BE2C (cell line): ENCODE measurements around the gene TCF3.

ENCODE experiments used
- DNase-seq: peaks from one replicate; pipeline ENCODE4 v3.0.0-alpha.2; 2020
- H3K27me3 ChIP-seq: fragments of 250-450 bp; sonication (Bioruptor Pico); 2 replicates; pipeline ENCODE4 v1.5.1; 2020; ENCODE audit warnings: mild to moderate bottlenecking
- H3K36me3 ChIP-seq: fragments of 250-450 bp; sonication (Bioruptor Pico); 2 replicates; pipeline ENCODE4 v1.5.1; 2020; ENCODE audit warnings: mild to moderate bottlenecking
- H3K4me1 ChIP-seq: fragments of 250-450 bp; sonication (Bioruptor Pico); 2 replicates; pipeline ENCODE4 v1.5.1; 2020
- H3K4me3 ChIP-seq: 2 replicates; pipeline ENCODE4 v1.5.1; 2011; ENCODE audit warnings: low read depth, low read length
- H3K9me3 ChIP-seq: fragments of 250-450 bp; sonication (Bioruptor Pico); 2 replicates; pipeline ENCODE4 v1.5.1; 2020
- CTCF ChIP-seq: IDR thresholded peaks from 2 replicates; pipeline ENCODE4 v1.5.1; 2012; ENCODE audit warnings: mild to moderate bottlenecking, low read depth, low read length

TCF3 gene

GRCh38 chr19:1658150-1659083, 6.0 kb upstream of the TCF3 start:
- no peak for TF ChIP-seq CTCF
- no peak overlapping the region for H3K4me3 ChIP-seq
- no peaks in the 10 kb centered on the region for H3K9me3 ChIP-seq
- H3K4me1 ChIP-seq = no peaks in the 10 kb centered on the region
- H3K36me3 ChIP-seq = no peaks in the 10 kb centered on the region
- no peak for DNase-seq
- no peaks in the 10 kb centered on the region for H3K27me3 ChIP-seq

- no peaks in the 10 kb centered on the region for H3K36me3 ChIP-seq
- no peak overlapping the region for H3K4me3 ChIP-seq
- H3K27me3 ChIP-seq = no peaks in the 10 kb centered on the region
- H3K4me1 ChIP-seq = no peaks in the 10 kb centered on the region
- TF ChIP-seq CTCF = no peak
- no peaks in the 10 kb centered on the region for H3K9me3 ChIP-seq
- DNase-seq = no peak
Measured at GRCh38 chr19:1657746-1658145, 5.3 kb upstream of the TCF3 start.

GRCh38 chr19:1656988-1657536, 4.6 kb upstream of the TCF3 start:
- Histone ChIP-seq H3K27me3 (no peaks in the 10 kb centered on the region), H3K9me3 (no peaks in the 10 kb centered on the region), H3K36me3 (no peaks in the 10 kb centered on the region), H3K4me3 (no peak overlapping the region), H3K4me1 (no peaks in the 10 kb centered on the region)
- TF ChIP-seq CTCF = no peak
- DNase-seq = no peak

- Histone ChIP-seq H3K36me3 (no peaks in the 10 kb centered on the region; the same call in 1 of the 2 replicates), H3K4me3 (no peak overlapping the region), H3K27me3 (no peaks in the 10 kb centered on the region), H3K4me1 (no peaks in the 10 kb centered on the region), H3K9me3 (no peaks in the 10 kb centered on the region)
- TF ChIP-seq CTCF = no peak
- no peak for DNase-seq
Measured at GRCh38 chr19:1655987-1656608, 3.7 kb upstream of the TCF3 start.

GRCh38 chr19:1655131-1655981, 2.9 kb upstream of the TCF3 start:
- Histone ChIP-seq H3K4me1 (no peaks in the 10 kb centered on the region), H3K4me3 (no peak overlapping the region), H3K9me3 (no peaks in the 10 kb centered on the region), H3K36me3 (peaks cover under 1% of the 10 kb centered on the region), H3K27me3 (no peaks in the 10 kb centered on the region)
- TF ChIP-seq CTCF = no peak
- DNase-seq = no peak
